ENCODE results near the gene TM2D3.
"Not testable (repeated sequence)": the region's sequence is repeated elsewhere in the genome, so short reads cannot be mapped to it uniquely, and the experiment has no call there.

The TM2D3 gene

DNA sequence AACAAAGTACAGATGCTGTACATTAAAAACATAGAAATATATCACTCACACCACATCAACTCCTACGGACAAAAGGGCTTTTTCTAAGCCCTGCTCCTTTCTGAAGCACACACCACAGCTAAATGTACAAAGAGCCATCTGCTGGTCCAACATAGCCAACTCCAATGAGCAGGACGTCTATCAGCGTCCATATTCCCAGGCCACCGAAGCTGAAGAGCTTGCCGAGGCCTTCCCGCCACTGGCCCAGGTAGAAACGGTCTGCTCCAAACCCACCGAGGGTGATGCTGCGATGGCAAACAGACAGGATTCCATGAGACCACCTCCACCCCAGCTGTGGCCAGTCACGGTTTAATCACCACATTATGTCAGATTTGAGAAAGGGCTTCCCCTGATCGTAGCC is 9.8 kb downstream of the TM2D3 start:
- Histone ChIP-seq H3K36me3 (ENCODE audit: insufficient read depth, low read length) (peaks cover 7% of the 10 kb centered on the region; the same call in 1 of the 2 replicates), H3K4me3 (ENCODE audit: low read depth, low read length) (no peak overlapping the region), H3K27ac (ENCODE audit: low read depth, low read length) (0 out of 2 replicates have a peak overlapping the region, but pooled peaks have one; percentile 8), H3K27me3 (ENCODE audit: insufficient read depth, low read length) (no peaks in the 10 kb centered on the region), H3K4me1 (ENCODE audit: control insufficient read depth, insufficient read depth, low read length, unreplicated experiment) (peaks cover 6% of the 10 kb centered on the region), H2AFZ (ENCODE audit: low read length, unreplicated experiment) (no peak overlapping the region), H3K79me2 (ENCODE audit: control insufficient read depth, insufficient read depth, low read length, unreplicated experiment) (no peaks in the 10 kb centered on the region)

DNA sequence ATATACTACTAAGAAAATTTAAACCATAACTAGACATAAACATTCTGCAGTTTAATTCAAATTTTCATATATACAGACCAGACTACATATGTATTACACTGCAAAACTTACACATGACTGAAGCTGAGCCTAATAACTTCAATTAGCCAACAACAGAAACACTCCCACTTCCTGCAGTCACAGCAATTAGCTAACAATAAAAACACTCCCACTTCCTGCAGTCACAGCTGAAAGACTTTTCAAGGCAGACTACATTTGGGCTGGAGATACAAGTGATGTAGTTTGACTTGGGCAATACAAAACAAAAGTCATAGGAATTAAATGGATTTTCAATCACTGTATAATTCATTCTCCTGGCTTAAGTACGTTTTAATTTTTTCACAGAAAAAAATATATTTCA is 10.3 kb downstream of the TM2D3 start:
- H3K27ac ChIP-seq (ENCODE audit: low read depth, low read length): 0 out of 2 replicates have a peak overlapping the region, but pooled peaks have one; percentile 1
- peaks cover 7% of the 10 kb centered on the region; the same call in 1 of the 2 replicates for H3K36me3 ChIP-seq (ENCODE audit: insufficient read depth, low read length)
- H3K79me2 ChIP-seq (ENCODE audit: control insufficient read depth, insufficient read depth, low read length, unreplicated experiment): no peaks in the 10 kb centered on the region

GRCh38 chr15:101641129-101641764 is 10.9 kb downstream of the TM2D3 start:
- H3K36me3 ChIP-seq (ENCODE audit: insufficient read depth, low read length): peaks cover 7% of the 10 kb centered on the region; the same call in 1 of the 2 replicates
- H3K4me3 ChIP-seq (ENCODE audit: low read depth, low read length): no peak overlapping the region
- H3K27ac ChIP-seq (ENCODE audit: low read depth, low read length): no peak overlapping the region
- no peak overlapping the region for H2AFZ ChIP-seq (ENCODE audit: low read length, unreplicated experiment)
- no peaks in the 10 kb centered on the region for H3K27me3 ChIP-seq (ENCODE audit: insufficient read depth, low read length)
- H3K79me2 ChIP-seq (ENCODE audit: control insufficient read depth, insufficient read depth, low read length, unreplicated experiment): no peaks in the 10 kb centered on the region
- H3K4me1 ChIP-seq (ENCODE audit: control insufficient read depth, insufficient read depth, low read length, unreplicated experiment): peaks cover 6% of the 10 kb centered on the region

More for the DNA sequence above, 10.3 kb downstream of the TM2D3 start:
- Histone ChIP-seq H3K4me3 (ENCODE audit: low read depth, low read length) (no peak overlapping the region), H3K4me1 (ENCODE audit: control insufficient read depth, insufficient read depth, low read length, unreplicated experiment) (peaks cover 6% of the 10 kb centered on the region), H3K27me3 (ENCODE audit: insufficient read depth, low read length) (no peaks in the 10 kb centered on the region), H2AFZ (ENCODE audit: low read length, unreplicated experiment) (no peak overlapping the region)

GRCh38 chr15:101639667-101640066 is 12.5 kb downstream of the TM2D3 start:
- H3K36me3 ChIP-seq (ENCODE audit: insufficient read depth, low read length): 0 out of 2 replicates have a peak, but pooled peaks cover 3% of the 10 kb centered on the region
- no peak overlapping the region for H2AFZ ChIP-seq (ENCODE audit: low read length, unreplicated experiment)
- no peaks in the 10 kb centered on the region for H3K27me3 ChIP-seq (ENCODE audit: insufficient read depth, low read length)
- no peak overlapping the region for H3K27ac ChIP-seq (ENCODE audit: low read depth, low read length)
- H3K4me3 ChIP-seq (ENCODE audit: low read depth, low read length): no peak overlapping the region
- H3K4me1 ChIP-seq (ENCODE audit: control insufficient read depth, insufficient read depth, low read length, unreplicated experiment): peaks cover 6% of the 10 kb centered on the region
- no peaks in the 10 kb centered on the region for H3K79me2 ChIP-seq (ENCODE audit: control insufficient read depth, insufficient read depth, low read length, unreplicated experiment)

- Histone ChIP-seq H3K4me3 (ENCODE audit: low read depth, low read length) (no peak overlapping the region), H3K36me3 (ENCODE audit: insufficient read depth, low read length) (0 out of 2 replicates have a peak, but pooled peaks cover 3% of the 10 kb centered on the region), H3K27me3 (ENCODE audit: insufficient read depth, low read length) (no peaks in the 10 kb centered on the region), H3K4me1 (ENCODE audit: control insufficient read depth, insufficient read depth, low read length, unreplicated experiment) (peaks cover 6% of the 10 kb centered on the region), H3K79me2 (ENCODE audit: control insufficient read depth, insufficient read depth, low read length, unreplicated experiment) (no peaks in the 10 kb centered on the region), H2AFZ (ENCODE audit: low read length, unreplicated experiment) (no peak overlapping the region), H3K27ac (ENCODE audit: low read depth, low read length) (no peak overlapping the region)
Measured at GRCh38 chr15:101637919-101638318, 14.3 kb downstream of the TM2D3 start.

DNA sequence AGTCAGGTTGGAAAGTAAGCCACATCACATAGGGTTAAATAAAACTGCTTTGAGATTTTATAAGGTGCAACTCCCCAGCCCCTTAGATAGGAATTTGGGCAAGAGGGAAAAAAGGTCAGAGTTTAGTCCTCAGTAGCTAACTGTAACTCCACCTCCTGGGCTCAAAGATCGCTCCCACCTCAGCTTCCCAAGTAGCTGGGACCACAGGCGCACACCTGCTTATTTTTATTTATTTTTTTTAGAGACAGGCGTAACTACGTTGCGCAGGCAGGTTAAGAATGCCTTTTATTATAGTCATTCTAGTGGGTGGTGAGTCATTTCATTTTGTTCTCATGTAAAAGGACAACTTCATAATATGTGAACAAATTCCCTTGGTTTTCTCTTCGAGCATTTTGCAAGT is 14.7 kb downstream of the TM2D3 start:
- H2AFZ ChIP-seq (ENCODE audit: low read length, unreplicated experiment): no peak overlapping the region
- H3K27me3 ChIP-seq (ENCODE audit: insufficient read depth, low read length): no peaks in the 10 kb centered on the region
- H3K4me1 ChIP-seq (ENCODE audit: control insufficient read depth, insufficient read depth, low read length, unreplicated experiment): peaks cover 6% of the 10 kb centered on the region
- H3K36me3 ChIP-seq (ENCODE audit: insufficient read depth, low read length): 0 out of 2 replicates have a peak, but pooled peaks cover 3% of the 10 kb centered on the region
- no peak overlapping the region for H3K27ac ChIP-seq (ENCODE audit: low read depth, low read length)
- no peak overlapping the region for H3K4me3 ChIP-seq (ENCODE audit: low read depth, low read length)
- no peaks in the 10 kb centered on the region for H3K79me2 ChIP-seq (ENCODE audit: control insufficient read depth, insufficient read depth, low read length, unreplicated experiment)

- no peak overlapping the region for H2AFZ ChIP-seq (ENCODE audit: low read length, unreplicated experiment)
- H3K79me2 ChIP-seq (ENCODE audit: control insufficient read depth, insufficient read depth, low read length, unreplicated experiment): no peaks in the 10 kb centered on the region
- H3K4me3 ChIP-seq (ENCODE audit: low read depth, low read length): no peak overlapping the region
- no peaks in the 10 kb centered on the region for H3K27me3 ChIP-seq (ENCODE audit: insufficient read depth, low read length)
- no peak overlapping the region for H3K27ac ChIP-seq (ENCODE audit: low read depth, low read length)
- 0 out of 2 replicates have a peak, but pooled peaks cover 3% of the 10 kb centered on the region for H3K36me3 ChIP-seq (ENCODE audit: insufficient read depth, low read length)
- peaks cover 6% of the 10 kb centered on the region for H3K4me1 ChIP-seq (ENCODE audit: control insufficient read depth, insufficient read depth, low read length, unreplicated experiment)
Measured at GRCh38 chr15:101637038-101637437, 15.1 kb downstream of the TM2D3 start.

DNA sequence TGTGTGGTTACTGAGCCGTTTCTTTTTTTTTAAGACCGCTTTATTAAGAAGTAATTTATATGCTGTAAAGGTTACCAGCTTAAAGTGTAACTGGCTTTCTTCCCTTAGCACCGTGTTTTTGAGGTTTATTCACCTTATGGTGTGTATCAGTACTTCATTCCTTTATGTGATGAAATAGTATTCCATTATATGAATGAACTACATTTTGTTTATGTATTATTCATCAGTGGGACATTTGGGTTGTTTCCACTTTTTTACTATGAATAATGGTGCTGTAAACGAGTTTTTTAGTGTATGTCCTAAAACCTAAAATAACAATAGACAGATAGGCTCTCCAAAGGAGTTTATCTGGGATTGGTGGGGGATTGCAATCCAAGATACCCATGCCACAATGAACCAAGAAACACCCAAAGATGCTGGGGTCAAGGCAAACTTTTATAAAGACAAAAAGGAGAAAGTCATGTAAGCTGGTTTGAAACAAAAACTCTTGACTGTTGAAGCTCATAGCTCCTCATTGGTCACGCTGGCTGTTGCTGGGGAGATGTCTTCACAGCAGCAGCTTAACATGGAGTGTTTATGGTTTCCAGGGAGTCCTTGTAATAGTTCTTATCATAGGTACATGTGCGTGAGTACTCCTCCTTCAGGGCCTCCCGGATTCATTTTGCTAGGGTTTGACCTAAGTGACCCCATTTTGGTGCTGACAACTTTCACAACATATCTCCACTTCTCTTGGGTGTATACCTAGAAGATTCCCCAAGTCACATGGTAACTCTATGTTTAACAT is 16.0 kb downstream of the TM2D3 start:
- Histone ChIP-seq H3K4me3 (ENCODE audit: low read depth, low read length) (no peak overlapping the region), H3K4me1 (ENCODE audit: control insufficient read depth, insufficient read depth, low read length, unreplicated experiment) (peaks cover 6% of the 10 kb centered on the region), H2AFZ (ENCODE audit: low read length, unreplicated experiment) (no peak overlapping the region), H3K36me3 (ENCODE audit: insufficient read depth, low read length) (no peaks in the 10 kb centered on the region), H3K79me2 (ENCODE audit: control insufficient read depth, insufficient read depth, low read length, unreplicated experiment) (no peaks in the 10 kb centered on the region), H3K27me3 (ENCODE audit: insufficient read depth, low read length) (no peaks in the 10 kb centered on the region), H3K27ac (ENCODE audit: low read depth, low read length) (no peak overlapping the region)

DNA sequence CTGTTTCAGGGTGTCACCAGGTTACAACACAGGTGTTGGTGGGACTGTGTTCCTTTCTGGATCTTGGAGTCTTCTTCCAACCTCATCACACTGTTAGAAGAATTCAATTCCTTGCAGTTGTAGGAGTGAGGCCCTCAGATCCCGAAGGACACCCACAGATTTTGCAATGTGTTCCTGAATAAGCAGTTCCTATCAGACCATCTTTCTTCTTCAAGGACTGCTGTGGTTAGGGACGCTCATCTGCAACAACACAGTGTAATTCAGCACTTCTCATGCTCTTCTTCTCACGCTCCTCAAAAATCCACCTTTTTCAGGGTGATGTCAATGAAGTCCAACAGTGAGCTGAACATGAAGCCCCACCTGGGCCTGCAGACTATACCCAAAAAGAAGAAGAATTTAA is 18.8 kb downstream of the TM2D3 start:
- Histone ChIP-seq H3K27ac (ENCODE audit: low read depth, low read length) (no peak overlapping the region), H2AFZ (ENCODE audit: low read length, unreplicated experiment) (no peak overlapping the region), H3K27me3 (ENCODE audit: insufficient read depth, low read length) (no peaks in the 10 kb centered on the region), H3K36me3 (ENCODE audit: insufficient read depth, low read length) (no peaks in the 10 kb centered on the region), H3K79me2 (ENCODE audit: control insufficient read depth, insufficient read depth, low read length, unreplicated experiment) (no peaks in the 10 kb centered on the region), H3K4me1 (ENCODE audit: control insufficient read depth, insufficient read depth, low read length, unreplicated experiment) (peaks cover 6% of the 10 kb centered on the region), H3K4me3 (ENCODE audit: low read depth, low read length) (no peak overlapping the region)

DNA sequence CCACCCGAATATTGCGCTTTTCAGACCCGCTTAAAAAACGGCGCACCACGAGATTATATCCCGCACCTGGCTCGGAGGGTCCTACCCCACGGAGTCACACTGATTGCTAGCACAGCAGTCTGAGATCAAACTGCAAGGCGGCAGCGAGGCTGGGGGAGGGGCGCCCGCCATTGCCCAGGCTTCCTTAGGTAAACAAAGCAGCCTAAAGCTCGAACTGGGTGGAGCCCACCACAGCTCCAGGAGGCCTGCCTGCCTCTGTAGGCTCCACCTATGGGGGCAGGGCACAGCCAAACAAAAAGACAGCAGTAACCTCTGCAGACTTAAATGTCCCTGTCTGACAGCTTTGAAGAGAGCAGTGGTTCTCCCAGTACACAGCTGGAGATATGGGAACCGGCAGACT is 25.5 kb downstream of the TM2D3 start:
- H3K4me1 ChIP-seq (ENCODE audit: control insufficient read depth, insufficient read depth, low read length, unreplicated experiment); H3K36me3 ChIP-seq (ENCODE audit: insufficient read depth, low read length); H3K27ac ChIP-seq (ENCODE audit: low read depth, low read length); H3K27me3 ChIP-seq (ENCODE audit: insufficient read depth, low read length); H2AFZ ChIP-seq (ENCODE audit: low read length, unreplicated experiment); H3K4me3 ChIP-seq (ENCODE audit: low read depth, low read length); H3K79me2 ChIP-seq (ENCODE audit: control insufficient read depth, insufficient read depth, low read length, unreplicated experiment): not testable (repeated sequence)

DNA sequence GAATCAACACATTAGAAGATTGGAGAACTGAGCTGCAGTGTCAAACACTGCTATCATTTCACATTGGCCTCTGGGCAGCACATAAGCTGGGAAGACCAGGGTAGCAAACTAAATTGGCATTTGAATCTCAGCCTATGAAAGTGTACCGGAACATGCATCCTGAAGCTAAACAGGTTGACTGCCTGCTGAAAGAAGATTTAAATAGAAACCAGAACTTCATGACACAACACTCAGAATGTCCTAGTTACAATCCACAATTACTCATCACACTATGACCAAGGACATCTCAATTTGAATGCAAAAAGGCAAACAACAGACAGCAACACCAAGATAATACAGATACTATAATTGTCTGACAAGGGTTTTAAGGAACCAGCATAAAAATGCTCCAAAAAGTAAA is 26.2 kb downstream of the TM2D3 start:
- Histone ChIP-seq H3K27me3 (ENCODE audit: insufficient read depth, low read length) (no peaks in the 10 kb centered on the region), H3K4me3 (ENCODE audit: low read depth, low read length) (no peak overlapping the region), H3K27ac (ENCODE audit: low read depth, low read length) (no peak overlapping the region), H3K36me3 (ENCODE audit: insufficient read depth, low read length) (no peaks in the 10 kb centered on the region), H2AFZ (ENCODE audit: low read length, unreplicated experiment) (no peak overlapping the region), H3K4me1 (ENCODE audit: control insufficient read depth, insufficient read depth, low read length, unreplicated experiment) (no peaks in the 10 kb centered on the region), H3K79me2 (ENCODE audit: control insufficient read depth, insufficient read depth, low read length, unreplicated experiment) (no peaks in the 10 kb centered on the region)

Measured in ACC112 (cell line).